Epidermal melanocyte (primary cell): ENCODE results near the gene ZNF697.
A peak's percentile ranks its signal among the peaks of the same experiment; 100 is the strongest.
"Not testable (repeated sequence)": the region's sequence is repeated elsewhere in the genome, so short reads cannot be mapped to it uniquely, and the experiment has no call there.

ENCODE experiments used
- DNase-seq: peaks from one replicate; pipeline ENCODE4 v3.0.0; 2011; ENCODE audit warnings: low spot score; ENCODE audit not compliant: insufficient read length

Gene ZNF697

GRCh38 chr1:119632103-119632490 is 16.0 kb downstream of the ZNF697 start:
- DNase-seq: no peak

GRCh38 chr1:119631433-119632102 is 16.5 kb downstream of the ZNF697 start:
- peak; percentile 53 for DNase-seq

- DNase-seq: no peak
Measured at GRCh38 chr1:119631086-119631432, 17.0 kb downstream of the ZNF697 start.

GRCh38 chr1:119626841-119627240 is 21.2 kb downstream of the ZNF697 start:
- DNase-seq: no peak

- no peak for DNase-seq
Measured at GRCh38 chr1:119626011-119626545, 22.0 kb downstream of the ZNF697 start.

- DNase-seq: no peak
Measured at GRCh38 chr1:119623678-119624077, 24.4 kb downstream of the ZNF697 start.

GRCh38 chr1:119623193-119623515 is 24.9 kb downstream of the ZNF697 start:
- DNase-seq: no peak

GRCh38 chr1:119622311-119623192 is 25.5 kb downstream of the ZNF697 start:
- no peak for DNase-seq

- DNase-seq: no peak
Measured at GRCh38 chr1:119621705-119622104, 26.4 kb downstream of the ZNF697 start.

- DNase-seq: no peak
Measured at GRCh38 chr1:119617751-119618691, 30.0 kb downstream of the ZNF697 start.

- not testable (repeated sequence) for DNase-seq
Measured at GRCh38 chr1:119616748-119617147, 31.3 kb downstream of the ZNF697 start.

GRCh38 chr1:119615100-119615499 is 33.0 kb downstream of the ZNF697 start:
- DNase-seq: not testable (repeated sequence)

GRCh38 chr1:119613769-119614720 is 34.0 kb downstream of the ZNF697 start:
- peak; percentile 77 for DNase-seq

- DNase-seq: no peak
Measured at GRCh38 chr1:119611701-119612113, 36.4 kb downstream of the ZNF697 start.

GRCh38 chr1:119608816-119609215 is 39.2 kb downstream of the ZNF697 start:
- not testable (repeated sequence) for DNase-seq

- not testable (repeated sequence) for DNase-seq
Measured at GRCh38 chr1:119607087-119607807, 40.8 kb downstream of the ZNF697 start.

- DNase-seq: no peak
Measured at GRCh38 chr1:119606394-119606793, 41.7 kb downstream of the ZNF697 start.

GRCh38 chr1:119605686-119606085 is 42.4 kb downstream of the ZNF697 start:
- DNase-seq: no peak

GRCh38 chr1:119605080-119605479 is 43.0 kb downstream of the ZNF697 start:
- not testable (repeated sequence) for DNase-seq

- no peak for DNase-seq
Measured at GRCh38 chr1:119603695-119604094, 44.4 kb downstream of the ZNF697 start.
